Measurements from ENCODE around the gene LTO1. TPM values are rescaled to one million over a fixed set of nuclear protein-coding genes. Genes with fewer than 3 reads are reported as not detected.

The LTO1 gene, protein sequence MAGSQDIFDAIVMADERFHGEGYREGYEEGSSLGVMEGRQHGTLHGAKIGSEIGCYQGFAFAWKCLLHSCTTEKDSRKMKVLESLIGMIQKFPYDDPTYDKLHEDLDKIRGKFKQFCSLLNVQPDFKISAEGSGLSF
- total RNA-seq (2021), result 25.3 and 26.2 TPM in 2 replicates
- long read RNA-seq, transcript LTO1-201 (5 exons, 2,478 nt), result major isoform, 46 of 263 reads
- long read RNA-seq, partial matches to known transcripts, result 3 of 263 reads
- long read RNA-seq, other reads (novel, unspliced or antisense), result 210 of 263 reads

DNA sequence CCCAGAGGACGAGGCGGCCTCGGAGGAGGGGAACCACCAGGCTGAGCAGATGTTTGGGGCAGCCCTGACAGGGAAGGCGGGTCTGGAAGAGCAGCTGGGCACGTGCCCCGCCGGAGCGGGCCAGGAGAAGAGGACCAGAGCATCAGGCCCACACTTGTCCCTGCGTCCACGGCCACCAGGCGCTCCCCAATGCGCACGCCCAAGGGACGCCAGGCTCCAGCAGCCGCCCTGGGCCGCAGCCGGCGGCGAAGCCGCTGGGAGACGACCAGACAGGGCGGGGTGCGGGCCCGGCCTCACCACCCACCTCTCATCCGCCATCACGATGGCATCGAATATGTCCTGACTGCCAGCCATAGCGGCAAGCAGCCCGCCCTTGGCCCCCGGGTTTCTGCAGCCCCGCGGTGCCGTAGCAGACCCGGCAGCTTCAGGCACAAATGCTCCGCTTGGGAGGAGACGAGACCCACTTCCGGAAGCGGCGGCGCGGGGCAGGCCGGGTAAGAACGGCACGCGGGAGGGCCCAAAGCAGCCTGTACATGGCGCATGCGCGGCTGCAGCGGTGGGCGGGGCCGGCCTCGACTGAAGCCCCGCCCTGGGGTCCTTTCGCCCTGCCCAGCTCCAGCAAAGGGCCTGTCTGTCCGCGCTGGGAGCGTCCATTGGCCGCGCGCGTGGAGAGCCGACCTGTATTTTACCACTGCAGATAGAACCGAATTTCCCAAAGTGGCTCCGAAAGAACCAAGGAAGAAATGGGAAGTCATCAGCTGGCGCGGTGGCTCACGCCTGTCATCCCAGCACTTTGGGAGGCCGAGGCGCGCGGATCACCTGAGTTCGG is at the start of gene LTO1:
TSS of gene LTO1 (minus strand) at position 468 of the 829 bp plus-strand sequence. CDS start at position 354, 114 bp downstream.
- Mint-ChIP-seq H3K27ac (peak within 1 kb of the TSS in 2 of 3 experiments; percentile 89 to 92; a peak in 3 of 7 replicates), H3K4me3 (peak within 1 kb of the TSS; percentile 92 to 93), H3K4me1 (peaks cover 9 to 16% of the 10 kb centered on the region in 2 experiments), H3K36me3 (ENCODE audit: insufficient read depth in 1 of 3, low read depth in 3 of 3) (peaks cover 2 to 29% (median 23%) of the 10 kb centered on the region in 3 experiments; a peak in 6 of 7 replicates), H3K27me3 (ENCODE audit: low read depth) (peaks cover 1% of the 10 kb centered on the region; the same call in 1 of the 2 replicates), H3K9me3 (no peaks in the 10 kb centered on the region)
- Histone ChIP-seq H4K20me1 (ENCODE audit: control insufficient read depth, insufficient read depth, insufficient read length) (no peaks in the 10 kb centered on the region), H3K27ac (ENCODE audit: insufficient read length, low read depth, low read length) (no peak within 1 kb of the TSS), H3K9me3 (ENCODE audit: control insufficient read depth, low read depth, low read length) (no peaks in the 10 kb centered on the region), H2AK5ac (ENCODE audit: insufficient read length, low read length) (no peak within 1 kb of the TSS), H4K5ac (ENCODE audit: insufficient read length, low read depth, low read length) (no peak within 1 kb of the TSS), H3T11ph (ENCODE audit: low read length) (no peak within 1 kb of the TSS), H2BK5ac (ENCODE audit: insufficient read length, low read length) (no peak within 1 kb of the TSS), H3K9ac (ENCODE audit: extremely low read depth, insufficient read length, low read length) (peak within 1 kb of the TSS; percentile 71), H2BK120ac (ENCODE audit: low read depth, low read length, poor library complexity, severe bottlenecking) (no peak within 1 kb of the TSS), H2BK12ac (ENCODE audit: insufficient read length, low read depth, low read length) (no peak within 1 kb of the TSS), H3K56ac (ENCODE audit: insufficient read length, low read depth, low read length) (no peak within 1 kb of the TSS), H4K91ac (ENCODE audit: insufficient read length, low read depth, low read length) (no peak within 1 kb of the TSS), H2AFZ (ENCODE audit: low read length) (no peak within 1 kb of the TSS), H3K79me1 (ENCODE audit: insufficient read depth, low read depth, low read length, poor library complexity, severe bottlenecking) (peaks cover 14% of the 10 kb centered on the region), H4K8ac (replicated peaks; ENCODE audit: insufficient read length, low read depth, low read length) (no peak within 1 kb of the TSS), H3K4me1 (ENCODE audit: insufficient read depth, low read length) (no peaks in the 10 kb centered on the region; the same call in 1 of the 2 replicates), H2BK20ac (ENCODE audit: low read depth, low read length, poor library complexity, severe bottlenecking) (no peak within 1 kb of the TSS), H3K18ac (ENCODE audit: insufficient read length, low read depth, low read length) (no peak within 1 kb of the TSS), H3K23ac (ENCODE audit: insufficient read length, low read depth, low read length) (no peak within 1 kb of the TSS), H3K14ac (ENCODE audit: insufficient read depth, low read length) (peak within 1 kb of the TSS; percentile 60; the same call in 1 of the 2 replicates), H3K4ac (ENCODE audit: low read depth, low read length) (no peak within 1 kb of the TSS), H3K79me2 (ENCODE audit: insufficient read depth, low read length) (peaks cover 10% of the 10 kb centered on the region; the same call in 1 of the 2 replicates), H2BK15ac (ENCODE audit: low read depth, low read length) (no peak within 1 kb of the TSS), H3K23me2 (ENCODE audit: insufficient read length, low read depth, low read length, poor library complexity, severe bottlenecking) (peaks cover 8% of the 10 kb centered on the region), H3K27me3 (ENCODE audit: insufficient read depth, low read length) (no peaks in the 10 kb centered on the region), H3K4me2 (ENCODE audit: insufficient read depth, insufficient read length, low read length) (peak within 1 kb of the TSS; percentile 81)
- peak; percentile 96 for DNase-seq
- WGBS (ENCODE audit: extremely low coverage, insufficient read length, low lambda C conversion rate), result no CpG with 5 or more reads among the region's 72 CpGs
- no peak for TF ChIP-seq CTCF (conservative IDR thresholded peaks at IDR 0.05)
